Measurements from ENCODE around the gene KCTD11.

GRCh38 chr17:7311110-7311705, 40.8 kb upstream of the KCTD11 start:
- TF ChIP-seq, protein P1, sequence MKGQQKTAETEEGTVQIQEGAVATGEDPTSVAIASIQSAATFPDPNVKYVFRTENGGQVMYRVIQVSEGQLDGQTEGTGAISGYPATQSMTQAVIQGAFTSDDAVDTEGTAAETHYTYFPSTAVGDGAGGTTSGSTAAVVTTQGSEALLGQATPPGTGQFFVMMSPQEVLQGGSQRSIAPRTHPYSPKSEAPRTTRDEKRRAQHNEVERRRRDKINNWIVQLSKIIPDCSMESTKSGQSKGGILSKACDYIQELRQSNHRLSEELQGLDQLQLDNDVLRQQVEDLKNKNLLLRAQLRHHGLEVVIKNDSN (IDR thresholded peaks at IDR 0.05; ENCODE audit: borderline replicate concordance, extremely low read length, insufficient read depth, low read depth, low read length), result no peak
- TF ChIP-seq, protein P2, sequence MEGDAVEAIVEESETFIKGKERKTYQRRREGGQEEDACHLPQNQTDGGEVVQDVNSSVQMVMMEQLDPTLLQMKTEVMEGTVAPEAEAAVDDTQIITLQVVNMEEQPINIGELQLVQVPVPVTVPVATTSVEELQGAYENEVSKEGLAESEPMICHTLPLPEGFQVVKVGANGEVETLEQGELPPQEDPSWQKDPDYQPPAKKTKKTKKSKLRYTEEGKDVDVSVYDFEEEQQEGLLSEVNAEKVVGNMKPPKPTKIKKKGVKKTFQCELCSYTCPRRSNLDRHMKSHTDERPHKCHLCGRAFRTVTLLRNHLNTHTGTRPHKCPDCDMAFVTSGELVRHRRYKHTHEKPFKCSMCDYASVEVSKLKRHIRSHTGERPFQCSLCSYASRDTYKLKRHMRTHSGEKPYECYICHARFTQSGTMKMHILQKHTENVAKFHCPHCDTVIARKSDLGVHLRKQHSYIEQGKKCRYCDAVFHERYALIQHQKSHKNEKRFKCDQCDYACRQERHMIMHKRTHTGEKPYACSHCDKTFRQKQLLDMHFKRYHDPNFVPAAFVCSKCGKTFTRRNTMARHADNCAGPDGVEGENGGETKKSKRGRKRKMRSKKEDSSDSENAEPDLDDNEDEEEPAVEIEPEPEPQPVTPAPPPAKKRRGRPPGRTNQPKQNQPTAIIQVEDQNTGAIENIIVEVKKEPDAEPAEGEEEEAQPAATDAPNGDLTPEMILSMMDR (IDR thresholded peaks at IDR 0.05 in 2 of 3, conservative IDR thresholded peaks at IDR 0.05 in 1 of 3; ENCODE audit: control insufficient read depth in 2 of 3, extremely low read depth in 1 of 3, insufficient read depth in 1 of 3, low read depth in 3 of 3, low read length in 3 of 3), result no peak
- TF ChIP-seq POLR2A (IDR thresholded peaks at IDR 0.05; ENCODE audit: low read depth, low read length) (no peak; the same call in 1 of the 2 replicates), YY1 (IDR thresholded peaks at IDR 0.05; ENCODE audit: low read depth, low read length) (no peak), HDAC2 (IDR thresholded peaks at IDR 0.05) (no peak), CBFB (IDR thresholded peaks at IDR 0.05; ENCODE audit: low read depth) (no peak), GABPA (IDR thresholded peaks at IDR 0.05; ENCODE audit: low read depth) (no peak), BHLHE40 (IDR thresholded peaks at IDR 0.05; ENCODE audit: borderline replicate concordance in 1 of 2, low read depth in 2 of 2, low read length in 1 of 2) (no peak)
- TF ChIP-seq, protein P3, sequence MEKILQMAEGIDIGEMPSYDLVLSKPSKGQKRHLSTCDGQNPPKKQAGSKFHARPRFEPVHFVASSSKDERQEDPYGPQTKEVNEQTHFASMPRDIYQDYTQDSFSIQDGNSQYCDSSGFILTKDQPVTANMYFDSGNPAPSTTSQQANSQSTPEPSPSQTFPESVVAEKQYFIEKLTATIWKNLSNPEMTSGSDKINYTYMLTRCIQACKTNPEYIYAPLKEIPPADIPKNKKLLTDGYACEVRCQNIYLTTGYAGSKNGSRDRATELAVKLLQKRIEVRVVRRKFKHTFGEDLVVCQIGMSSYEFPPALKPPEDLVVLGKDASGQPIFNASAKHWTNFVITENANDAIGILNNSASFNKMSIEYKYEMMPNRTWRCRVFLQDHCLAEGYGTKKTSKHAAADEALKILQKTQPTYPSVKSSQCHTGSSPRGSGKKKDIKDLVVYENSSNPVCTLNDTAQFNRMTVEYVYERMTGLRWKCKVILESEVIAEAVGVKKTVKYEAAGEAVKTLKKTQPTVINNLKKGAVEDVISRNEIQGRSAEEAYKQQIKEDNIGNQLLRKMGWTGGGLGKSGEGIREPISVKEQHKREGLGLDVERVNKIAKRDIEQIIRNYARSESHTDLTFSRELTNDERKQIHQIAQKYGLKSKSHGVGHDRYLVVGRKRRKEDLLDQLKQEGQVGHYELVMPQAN (conservative IDR thresholded peaks at IDR 0.05), result no peak

Data from GM12878 (cell line).